Keratinocyte (primary cell): ENCODE data around the gene CHD9. TPM values are rescaled to one million over a fixed set of nuclear protein-coding genes. Genes with fewer than 3 reads are reported as not detected.
"Not testable (repeated sequence)": the region's sequence is repeated elsewhere in the genome, so short reads cannot be mapped to it uniquely, and the experiment has no call there.

Source experiments
- DNase-seq: peaks from one replicate; pipeline ENCODE4 v3.0.0-alpha.2; 2011; ENCODE audit warnings: low read depth, missing footprints, low spot score
- FAIRE-seq: peaks from 2 replicates; lab custom pipeline; 2011; peaks lifted over from hg19 to GRCh38; lab: Jason Lieb, UNC
- H2AFZ ChIP-seq: 2 replicates; pipeline ENCODE4 v1.6.0; 2012; ENCODE audit warnings: low read length, control low read depth, inconsistent platforms; ENCODE audit not compliant: control insufficient read depth
- H3K27ac ChIP-seq: 2 replicates; pipeline ENCODE4 v1.5.1; 2011; ENCODE audit warnings: low read length; ENCODE audit not compliant: control insufficient read depth, insufficient read depth
- H3K27me3 ChIP-seq: 3 replicates; pipeline ENCODE4 v1.6.0; 2011; ENCODE audit warnings: low read length; ENCODE audit not compliant: control insufficient read depth, insufficient read depth; ENCODE audit errors: extremely low read depth
- H3K36me3 ChIP-seq, 2 experiments: 2 replicates in 1 of 2; 3 replicates in 1 of 2; pipeline ENCODE4 v1.5.1; 2011; ENCODE audit warnings: low read length in 2 of 2, mild to moderate bottlenecking in 1 of 2; ENCODE audit not compliant: control insufficient read depth in 2 of 2, insufficient read depth in 2 of 2; ENCODE audit errors: extremely low read depth in 1 of 2
- H3K4me1 ChIP-seq: 3 replicates; pipeline ENCODE4 v1.5.1; 2011; ENCODE audit warnings: low read length; ENCODE audit not compliant: control insufficient read depth, insufficient read depth; ENCODE audit errors: extremely low read depth
- H3K4me2 ChIP-seq: 3 replicates; pipeline ENCODE4 v1.6.0; 2011; ENCODE audit warnings: low read depth, low read length; ENCODE audit not compliant: control insufficient read depth, insufficient read depth; ENCODE audit errors: extremely low read depth
- H3K4me3 ChIP-seq, 3 experiments: fragments of 200-600 bp in 1 of 3; sonication (generic) in 1 of 3; 2 replicates in 2 of 3; 3 replicates in 1 of 3; pipeline ENCODE4 v1.5.1; 2011 to 2016; ENCODE audit warnings: low read length in 3 of 3, mild to moderate bottlenecking in 3 of 3, control low read depth in 2 of 3, inconsistent platforms in 1 of 3, low read depth in 1 of 3, mixed read lengths in 1 of 3, mixed run types in 1 of 3, moderate library complexity in 1 of 3; ENCODE audit not compliant: control insufficient read depth in 2 of 3, insufficient read depth in 2 of 3; ENCODE audit errors: extremely low read depth in 1 of 3
- H3K79me2 ChIP-seq: 2 replicates; pipeline ENCODE4 v1.6.0; 2012; ENCODE audit warnings: low read length; ENCODE audit not compliant: control insufficient read depth, insufficient read depth
- H3K9ac ChIP-seq: 3 replicates; pipeline ENCODE4 v1.6.0; 2011; ENCODE audit warnings: low read length; ENCODE audit not compliant: control insufficient read depth, insufficient read depth; ENCODE audit errors: extremely low read depth
- H3K9me1 ChIP-seq: 3 replicates; pipeline ENCODE4 v1.6.0; 2011; ENCODE audit warnings: low read length; ENCODE audit not compliant: control insufficient read depth, insufficient read depth; ENCODE audit errors: extremely low read depth
- H3K9me3 ChIP-seq: 2 replicates; pipeline ENCODE4 v1.5.1; 2012; ENCODE audit warnings: low read depth, low read length; ENCODE audit not compliant: control insufficient read depth
- H4K20me1 ChIP-seq: 3 replicates; pipeline ENCODE4 v1.6.0; 2011; ENCODE audit warnings: low read length; ENCODE audit not compliant: control insufficient read depth, insufficient read depth; ENCODE audit errors: extremely low read depth
- CTCF ChIP-seq, 3 experiments: IDR thresholded peaks in 1 of 3; conservative IDR thresholded peaks in 1 of 3; optimal IDR thresholded peaks in 1 of 3; 2 replicates in 2 of 3; 3 replicates in 1 of 3; pipeline versions ENCODE3 to v1.5.1; 2011; ENCODE audit warnings: low read length in 3 of 3, mild to moderate bottlenecking in 3 of 3, moderate library complexity in 2 of 3, control low read depth in 1 of 3, inconsistent platforms in 1 of 3; ENCODE audit not compliant: insufficient read depth in 2 of 3; ENCODE audit errors: extremely low read depth in 1 of 3
- EZH2 ChIP-seq: IDR thresholded peaks from one replicate; pipeline ENCODE4 v1.6.1; 2012; ENCODE audit warnings: inconsistent platforms, mild to moderate bottlenecking, low read length, moderate library complexity
- dilution Hi-C: fragments of 300-500 bp; cut with MboI; formaldehyde crosslinking; loops from one replicate; pipeline ENCODE4 v1.7.0; 2020; ENCODE audit warnings: low sequenced_read_pairs; ENCODE audit not compliant: extremely low pct_ligation_motif_present
- polyA plus RNA-seq, 5 experiments: library from polyadenylated mRNA; depleted of rRNA in 3 of 5; stranded (reverse) in 3 of 5; stranded (forward) in 1 of 5; unstranded in 1 of 5; fragments of >200 nt; gene quantifications; 1 replicate in 1 of 5; 2 replicates in 3 of 5; 3 replicates in 1 of 5; pipeline versions ENCODE4 v1.2.1 to v1.2.3, GENCODE V29; 2011 to 2012; ENCODE audit warnings: missing spikeins in 2 of 5, low read depth in 1 of 5, low replicate concordance in 1 of 5

CHD9 gene
- polyA plus RNA-seq, 1 donor (not counting 4 experiments of a cell fraction or from before 2014, with no cell fraction given), result 32.8 TPM

- no peaks in the 10 kb centered on the region for H3K79me2 ChIP-seq
- DNase-seq (no peak), FAIRE-seq (no peak)
- H3K4me3 ChIP-seq, result no peak overlapping the region
- dilution Hi-C loops, result no loop called here
- H3K27me3 ChIP-seq, result no peaks in the 10 kb centered on the region
- no peak for TF ChIP-seq CTCF (optimal IDR thresholded peaks at IDR 0.05 in 1 of 3, IDR thresholded peaks at IDR 0.05 in 1 of 3, conservative IDR thresholded peaks at IDR 0.05 in 1 of 3; ENCODE audit: extremely low read depth in 1 of 3, insufficient read depth in 2 of 3, low read length in 3 of 3)
- no peak for TF ChIP-seq EZH2
- no peak overlapping the region for H3K9ac ChIP-seq
- H3K4me1 ChIP-seq, result peaks cover 21% of the 10 kb centered on the region
- no peaks in the 10 kb centered on the region for H4K20me1 ChIP-seq
- no peak overlapping the region for H3K4me2 ChIP-seq
- no peaks in the 10 kb centered on the region for H3K9me3 ChIP-seq
- H3K36me3 ChIP-seq, result no peaks in the 10 kb centered on the region
- no peak overlapping the region for H3K27ac ChIP-seq
- no peak overlapping the region for H2AFZ ChIP-seq
- H3K9me1 ChIP-seq, result no peaks in the 10 kb centered on the region
Observed at GRCh38 chr16:53048139-53048915, 6.5 kb upstream of the CHD9 start.

DNA sequence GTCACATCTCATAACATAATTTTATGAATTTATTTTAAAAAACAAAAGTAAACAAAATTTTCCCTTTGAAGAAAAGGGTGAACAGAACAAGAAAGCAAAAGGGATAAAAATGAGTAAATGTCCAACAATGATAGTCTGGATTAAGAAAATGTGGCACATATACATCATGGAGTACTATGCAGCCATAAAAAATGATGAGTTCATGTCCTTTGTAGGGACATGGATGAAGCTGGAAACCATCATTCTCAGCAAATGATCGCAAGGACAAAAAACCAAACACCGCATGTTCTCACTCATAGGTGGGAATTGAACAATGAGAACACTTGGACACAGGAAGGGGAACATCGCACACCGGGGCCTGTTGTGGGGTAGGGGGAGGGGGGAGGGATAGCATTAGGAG, 3.5 kb upstream of the CHD9 start:
- dilution Hi-C loops, FAIRE-seq: not testable (repeated sequence)

More for the DNA sequence above, 3.5 kb upstream of the CHD9 start:
- DNase-seq, H3K9ac ChIP-seq, H4K20me1 ChIP-seq, H3K27me3 ChIP-seq, H3K4me3 ChIP-seq, H3K4me2 ChIP-seq, H3K9me1 ChIP-seq, H2AFZ ChIP-seq, H3K36me3 ChIP-seq, H3K27ac ChIP-seq, H3K9me3 ChIP-seq: not testable (repeated sequence)
- Histone ChIP-seq H3K4me1 (peaks cover 25% of the 10 kb centered on the region), H3K79me2 (peaks cover 13% of the 10 kb centered on the region)
